Measurements from ENCODE around the gene CTXN1.

GRCh38 chr19:7888826-7889217 is 37.1 kb downstream of the CTXN1 start:
- TF ChIP-seq, protein P1, sequence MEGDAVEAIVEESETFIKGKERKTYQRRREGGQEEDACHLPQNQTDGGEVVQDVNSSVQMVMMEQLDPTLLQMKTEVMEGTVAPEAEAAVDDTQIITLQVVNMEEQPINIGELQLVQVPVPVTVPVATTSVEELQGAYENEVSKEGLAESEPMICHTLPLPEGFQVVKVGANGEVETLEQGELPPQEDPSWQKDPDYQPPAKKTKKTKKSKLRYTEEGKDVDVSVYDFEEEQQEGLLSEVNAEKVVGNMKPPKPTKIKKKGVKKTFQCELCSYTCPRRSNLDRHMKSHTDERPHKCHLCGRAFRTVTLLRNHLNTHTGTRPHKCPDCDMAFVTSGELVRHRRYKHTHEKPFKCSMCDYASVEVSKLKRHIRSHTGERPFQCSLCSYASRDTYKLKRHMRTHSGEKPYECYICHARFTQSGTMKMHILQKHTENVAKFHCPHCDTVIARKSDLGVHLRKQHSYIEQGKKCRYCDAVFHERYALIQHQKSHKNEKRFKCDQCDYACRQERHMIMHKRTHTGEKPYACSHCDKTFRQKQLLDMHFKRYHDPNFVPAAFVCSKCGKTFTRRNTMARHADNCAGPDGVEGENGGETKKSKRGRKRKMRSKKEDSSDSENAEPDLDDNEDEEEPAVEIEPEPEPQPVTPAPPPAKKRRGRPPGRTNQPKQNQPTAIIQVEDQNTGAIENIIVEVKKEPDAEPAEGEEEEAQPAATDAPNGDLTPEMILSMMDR (IDR thresholded peaks at IDR 0.05), result no peak
- TF ChIP-seq POLR2AphosphoS5 (IDR thresholded peaks at IDR 0.05; ENCODE audit: insufficient read depth in 1 of 2, low read depth in 1 of 2) (peak in 1 of 2 donors; percentile 4), POLR2A (IDR thresholded peaks at IDR 0.05) (no peak)

Measured in vagina (tissue), 2 donors.